Measurements from ENCODE around the gene TPK1.

Gene TPK1

GRCh38 chr7:144771927-144772326 is 63.9 kb downstream of the TPK1 start:
- no peak overlapping the region for H3K4me3 ChIP-seq (replicated peaks; ENCODE audit: low read depth, low read length)
- no peak for DNase-seq (ENCODE audit: extremely low read depth, low read depth)
- TF ChIP-seq CTCF (IDR thresholded peaks at IDR 0.05; ENCODE audit: low read depth, low read length, missing control alignments): no peak

DNA sequence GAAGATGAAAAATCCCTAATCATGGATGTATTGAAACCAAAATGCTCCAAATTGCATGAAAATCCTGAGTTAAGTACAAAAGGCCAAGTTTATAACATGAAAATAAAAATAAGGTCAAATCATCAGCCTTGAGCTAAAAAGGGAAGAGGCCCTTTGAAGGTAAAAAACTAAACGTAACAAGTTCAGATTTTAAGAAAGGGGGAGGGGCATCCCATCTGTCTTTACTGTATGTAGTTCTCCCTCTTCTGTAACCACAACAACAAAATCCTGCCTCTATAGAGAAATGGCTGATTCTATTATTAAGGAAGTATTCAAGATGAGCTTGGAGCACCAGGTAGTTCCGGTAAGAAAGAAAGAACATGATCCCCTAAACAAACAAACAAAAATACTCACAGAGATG is 64.7 kb downstream of the TPK1 start:
- no peak for DNase-seq (ENCODE audit: extremely low read depth, low read depth)
- H3K4me3 ChIP-seq (replicated peaks; ENCODE audit: low read depth, low read length): no peak overlapping the region
- TF ChIP-seq CTCF (IDR thresholded peaks at IDR 0.05; ENCODE audit: low read depth, low read length, missing control alignments): no peak

GRCh38 chr7:144769352-144769751 is 66.5 kb downstream of the TPK1 start:
- TF ChIP-seq CTCF (IDR thresholded peaks at IDR 0.05; ENCODE audit: low read depth, low read length, missing control alignments): no peak
- H3K4me3 ChIP-seq (replicated peaks; ENCODE audit: low read depth, low read length): no peak overlapping the region

DNA sequence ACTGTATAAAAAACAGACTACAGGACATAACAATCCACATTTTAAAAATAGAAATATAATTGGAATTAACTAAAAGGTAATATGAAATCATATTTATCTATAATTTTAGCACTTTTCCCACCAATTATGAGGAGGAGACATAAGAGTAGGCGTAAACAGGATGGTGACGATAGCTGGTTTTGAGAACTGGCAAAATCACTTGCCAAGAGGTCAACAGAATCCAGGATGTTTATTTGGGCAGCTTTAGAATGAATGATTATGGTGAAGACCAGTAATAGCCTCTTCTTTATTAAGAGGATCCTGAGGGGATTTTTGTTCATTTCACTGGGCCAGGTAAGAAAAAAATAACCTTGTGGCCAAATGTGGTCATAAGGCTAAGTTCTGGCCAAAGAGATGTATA is 67.2 kb downstream of the TPK1 start:
- no peak for DNase-seq (ENCODE audit: extremely low read depth, low read depth)
- no peak overlapping the region for H3K4me3 ChIP-seq (replicated peaks; ENCODE audit: low read depth, low read length)
- no peak for TF ChIP-seq CTCF (IDR thresholded peaks at IDR 0.05; ENCODE audit: low read depth, low read length, missing control alignments)

More at GRCh38 chr7:144769352-144769751, 66.5 kb downstream of the TPK1 start:
- no peak for DNase-seq (ENCODE audit: extremely low read depth, low read depth)

GRCh38 chr7:144763291-144763690 is 72.6 kb downstream of the TPK1 start:
- TF ChIP-seq CTCF (IDR thresholded peaks at IDR 0.05; ENCODE audit: low read depth, low read length, missing control alignments): no peak
- no peak for DNase-seq (ENCODE audit: extremely low read depth, low read depth)
- H3K4me3 ChIP-seq (replicated peaks; ENCODE audit: low read depth, low read length): no peak overlapping the region

DNA sequence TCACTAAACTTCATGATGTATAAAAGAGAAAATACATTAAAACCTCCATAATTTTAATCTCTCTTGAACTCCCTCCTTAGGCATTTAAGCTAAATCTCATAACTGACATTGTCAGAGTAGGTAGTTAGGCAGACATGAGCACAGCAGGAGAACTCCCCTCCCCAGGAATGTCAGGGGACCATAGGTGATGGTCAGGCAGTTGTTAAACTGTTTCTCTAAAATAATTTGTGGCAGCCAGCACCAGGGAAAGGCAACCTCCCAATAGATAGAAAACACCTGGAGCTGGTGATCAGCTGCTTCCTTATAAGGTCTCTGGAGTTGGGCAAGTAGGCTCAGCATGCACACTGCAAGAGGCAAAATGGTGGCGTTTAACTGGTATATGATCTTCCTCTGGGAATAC is 73.0 kb downstream of the TPK1 start:
- TF ChIP-seq CTCF (IDR thresholded peaks at IDR 0.05; ENCODE audit: low read depth, low read length, missing control alignments): no peak
- H3K4me3 ChIP-seq (replicated peaks; ENCODE audit: low read depth, low read length): no peak overlapping the region
- DNase-seq (ENCODE audit: extremely low read depth, low read depth): no peak

- no peak overlapping the region for H3K4me3 ChIP-seq (replicated peaks; ENCODE audit: low read depth, low read length)
- TF ChIP-seq CTCF (IDR thresholded peaks at IDR 0.05; ENCODE audit: low read depth, low read length, missing control alignments): no peak
- DNase-seq (ENCODE audit: extremely low read depth, low read depth): no peak
Observed at GRCh38 chr7:144761493-144761892, 74.4 kb downstream of the TPK1 start.

Data from HFF-Myc (cell line).